Superior temporal gyrus (tissue), 1 donor: Measurements from ENCODE around the gene DUXB.

Source experiments
- DNase-seq: peaks from one replicate; pipeline ENCODE4 v3.0.0-alpha.2; 2016; ENCODE audit errors: extremely low spot score

DUXB gene

GRCh38 chr16:75701361-75701760, at the start of gene DUXB:
TSS of gene DUXB (minus strand) at chr16:75701461. CDS start at chr16:75701418, 43 bp downstream.
- no peak for DNase-seq

GRCh38 chr16:75750528-75750927, 49.3 kb upstream of the DUXB start:
- no peak for DNase-seq

GRCh38 chr16:75746359-75746758, 45.1 kb upstream of the DUXB start:
- DNase-seq, result no peak

- no peak for DNase-seq
Measured at GRCh38 chr16:75745823-75746222, 44.6 kb upstream of the DUXB start.

GRCh38 chr16:75745242-75745641, 44.0 kb upstream of the DUXB start:
- DNase-seq, result no peak

- DNase-seq, result no peak
Measured at GRCh38 chr16:75742424-75743047, 41.3 kb upstream of the DUXB start.

- DNase-seq, result peak; percentile 27
Measured at GRCh38 chr16:75733305-75734211, 32.3 kb upstream of the DUXB start.

- DNase-seq, result no peak
Measured at GRCh38 chr16:75732871-75733270, 31.6 kb upstream of the DUXB start.

GRCh38 chr16:75727221-75727620, 26.0 kb upstream of the DUXB start:
- DNase-seq, result no peak

GRCh38 chr16:75726390-75726789, 25.1 kb upstream of the DUXB start, which contains the start of gene CPHXL:
TSS of gene CPHXL (minus strand) at chr16:75726490. CDS start at chr16:75726442, 48 bp downstream.
- no peak for DNase-seq

- no peak for DNase-seq
Measured at GRCh38 chr16:75718452-75718851, 17.2 kb upstream of the DUXB start.

GRCh38 chr16:75714661-75715060, 13.4 kb upstream of the DUXB start:
- no peak for DNase-seq

GRCh38 chr16:75710344-75710743, 9.1 kb upstream of the DUXB start:
- DNase-seq, result no peak

- no peak for DNase-seq
Measured at GRCh38 chr16:75703306-75703705, 2.0 kb upstream of the DUXB start.

- DNase-seq, result no peak
Measured at GRCh38 chr16:75702242-75702641, 981 bp upstream of the DUXB start.

GRCh38 chr16:75697571-75697970, 3.7 kb downstream of the DUXB start:
- DNase-seq, result no peak

- DNase-seq, result no peak
Measured at GRCh38 chr16:75695708-75696107, 5.6 kb downstream of the DUXB start.

GRCh38 chr16:75687361-75687760, 13.9 kb downstream of the DUXB start:
- no peak for DNase-seq

GRCh38 chr16:75682308-75682707, 19.0 kb downstream of the DUXB start:
- DNase-seq, result no peak

- no peak for DNase-seq
Measured at GRCh38 chr16:75679366-75679765, 21.9 kb downstream of the DUXB start.

- DNase-seq, result no peak
Measured at GRCh38 chr16:75676909-75677308, 24.4 kb downstream of the DUXB start, which contains the start of gene CPHXL2. TSS of gene CPHXL2 (minus strand) at chr16:75677009. CDS start at chr16:75676999, 10 bp downstream.

GRCh38 chr16:75667503-75667902, 33.8 kb downstream of the DUXB start:
- DNase-seq, result no peak
